Ishikawa (cell line): Measurements from ENCODE around the gene SYT1.

Experiments used
- CEBPB ChIP-seq: IDR thresholded peaks from 2 replicates; pipeline ENCODE4 v1.6.1; 2012
- CREB1 ChIP-seq: IDR thresholded peaks from 2 replicates; pipeline ENCODE4 v1.6.1; 2012; ENCODE audit warnings: low read depth
- EGR1 ChIP-seq: IDR thresholded peaks from 2 replicates; pipeline ENCODE4 v1.6.1; 2012
- EP300 ChIP-seq: IDR thresholded peaks from 2 replicates; pipeline ENCODE4 v1.6.1; 2012; ENCODE audit warnings: borderline replicate concordance
- FOXM1 ChIP-seq: IDR thresholded peaks from 2 replicates; pipeline ENCODE4 v1.6.1; 2012; ENCODE audit warnings: low read depth, borderline replicate concordance
- TAF1 ChIP-seq: IDR thresholded peaks from 2 replicates; pipeline ENCODE4 v1.6.1; 2012; ENCODE audit warnings: low read depth, mild to moderate bottlenecking
- YY1 ChIP-seq: IDR thresholded peaks from 2 replicates; pipeline ENCODE4 v1.6.1; 2012; ENCODE audit warnings: low read depth
- ZBTB7A ChIP-seq: IDR thresholded peaks from 2 replicates; pipeline ENCODE4 v1.6.1; 2012; ENCODE audit warnings: low read depth
- TF ChIP-seq, protein P1 (sequence below): IDR thresholded peaks from 2 replicates; pipeline ENCODE4 v1.6.1; 2012
- TF ChIP-seq, protein P2 (sequence below): IDR thresholded peaks from 2 replicates; pipeline ENCODE4 v1.6.1; 2012; ENCODE audit warnings: low read depth, mild to moderate bottlenecking
- TF ChIP-seq, protein P3 (sequence below): IDR thresholded peaks from 2 replicates; pipeline ENCODE4 v1.6.1; 2012

DNA sequence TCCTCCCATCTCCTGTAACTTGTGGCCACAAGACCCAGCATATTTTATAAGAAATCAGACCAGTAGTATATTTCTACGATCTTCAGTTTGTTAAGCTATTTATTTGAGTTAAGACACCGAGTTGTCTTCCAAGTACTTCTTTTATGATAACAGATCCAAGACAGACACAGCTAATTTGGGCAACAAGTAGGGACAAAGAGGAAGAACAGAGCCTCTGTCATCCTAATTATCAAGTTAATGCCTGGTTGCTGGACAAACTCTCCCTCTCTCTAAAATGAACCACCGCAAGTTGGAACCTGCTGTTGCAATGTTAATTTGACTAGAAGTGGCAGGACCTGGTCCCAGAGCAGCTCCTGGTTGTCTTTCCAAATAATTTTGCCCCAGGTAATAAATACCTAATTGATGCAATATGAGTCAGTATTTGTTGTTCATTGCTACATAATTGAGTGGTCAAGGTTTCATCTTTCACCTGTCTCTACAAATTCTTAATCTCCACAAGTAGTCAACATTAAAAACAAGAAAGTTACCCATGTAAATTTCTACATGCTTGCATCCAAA lies 502.5 kb downstream of the SYT1 start:
- TF ChIP-seq, protein P1, sequence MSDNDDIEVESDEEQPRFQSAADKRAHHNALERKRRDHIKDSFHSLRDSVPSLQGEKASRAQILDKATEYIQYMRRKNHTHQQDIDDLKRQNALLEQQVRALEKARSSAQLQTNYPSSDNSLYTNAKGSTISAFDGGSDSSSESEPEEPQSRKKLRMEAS = no peak
- no peak for TF ChIP-seq ZBTB7A
- TF ChIP-seq, protein P2, sequence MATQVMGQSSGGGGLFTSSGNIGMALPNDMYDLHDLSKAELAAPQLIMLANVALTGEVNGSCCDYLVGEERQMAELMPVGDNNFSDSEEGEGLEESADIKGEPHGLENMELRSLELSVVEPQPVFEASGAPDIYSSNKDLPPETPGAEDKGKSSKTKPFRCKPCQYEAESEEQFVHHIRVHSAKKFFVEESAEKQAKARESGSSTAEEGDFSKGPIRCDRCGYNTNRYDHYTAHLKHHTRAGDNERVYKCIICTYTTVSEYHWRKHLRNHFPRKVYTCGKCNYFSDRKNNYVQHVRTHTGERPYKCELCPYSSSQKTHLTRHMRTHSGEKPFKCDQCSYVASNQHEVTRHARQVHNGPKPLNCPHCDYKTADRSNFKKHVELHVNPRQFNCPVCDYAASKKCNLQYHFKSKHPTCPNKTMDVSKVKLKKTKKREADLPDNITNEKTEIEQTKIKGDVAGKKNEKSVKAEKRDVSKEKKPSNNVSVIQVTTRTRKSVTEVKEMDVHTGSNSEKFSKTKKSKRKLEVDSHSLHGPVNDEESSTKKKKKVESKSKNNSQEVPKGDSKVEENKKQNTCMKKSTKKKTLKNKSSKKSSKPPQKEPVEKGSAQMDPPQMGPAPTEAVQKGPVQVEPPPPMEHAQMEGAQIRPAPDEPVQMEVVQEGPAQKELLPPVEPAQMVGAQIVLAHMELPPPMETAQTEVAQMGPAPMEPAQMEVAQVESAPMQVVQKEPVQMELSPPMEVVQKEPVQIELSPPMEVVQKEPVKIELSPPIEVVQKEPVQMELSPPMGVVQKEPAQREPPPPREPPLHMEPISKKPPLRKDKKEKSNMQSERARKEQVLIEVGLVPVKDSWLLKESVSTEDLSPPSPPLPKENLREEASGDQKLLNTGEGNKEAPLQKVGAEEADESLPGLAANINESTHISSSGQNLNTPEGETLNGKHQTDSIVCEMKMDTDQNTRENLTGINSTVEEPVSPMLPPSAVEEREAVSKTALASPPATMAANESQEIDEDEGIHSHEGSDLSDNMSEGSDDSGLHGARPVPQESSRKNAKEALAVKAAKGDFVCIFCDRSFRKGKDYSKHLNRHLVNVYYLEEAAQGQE = no peak
- no peak for TF ChIP-seq EP300
- TF ChIP-seq TAF1 = no peak
- TF ChIP-seq EGR1 = no peak
- TF ChIP-seq CREB1 = no peak
- TF ChIP-seq FOXM1 = no peak
- no peak for TF ChIP-seq YY1
- TF ChIP-seq, protein P3, sequence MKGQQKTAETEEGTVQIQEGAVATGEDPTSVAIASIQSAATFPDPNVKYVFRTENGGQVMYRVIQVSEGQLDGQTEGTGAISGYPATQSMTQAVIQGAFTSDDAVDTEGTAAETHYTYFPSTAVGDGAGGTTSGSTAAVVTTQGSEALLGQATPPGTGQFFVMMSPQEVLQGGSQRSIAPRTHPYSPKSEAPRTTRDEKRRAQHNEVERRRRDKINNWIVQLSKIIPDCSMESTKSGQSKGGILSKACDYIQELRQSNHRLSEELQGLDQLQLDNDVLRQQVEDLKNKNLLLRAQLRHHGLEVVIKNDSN = no peak
- no peak for TF ChIP-seq CEBPB
